ENCODE data around the gene IL12A.

IL12A gene

DNA sequence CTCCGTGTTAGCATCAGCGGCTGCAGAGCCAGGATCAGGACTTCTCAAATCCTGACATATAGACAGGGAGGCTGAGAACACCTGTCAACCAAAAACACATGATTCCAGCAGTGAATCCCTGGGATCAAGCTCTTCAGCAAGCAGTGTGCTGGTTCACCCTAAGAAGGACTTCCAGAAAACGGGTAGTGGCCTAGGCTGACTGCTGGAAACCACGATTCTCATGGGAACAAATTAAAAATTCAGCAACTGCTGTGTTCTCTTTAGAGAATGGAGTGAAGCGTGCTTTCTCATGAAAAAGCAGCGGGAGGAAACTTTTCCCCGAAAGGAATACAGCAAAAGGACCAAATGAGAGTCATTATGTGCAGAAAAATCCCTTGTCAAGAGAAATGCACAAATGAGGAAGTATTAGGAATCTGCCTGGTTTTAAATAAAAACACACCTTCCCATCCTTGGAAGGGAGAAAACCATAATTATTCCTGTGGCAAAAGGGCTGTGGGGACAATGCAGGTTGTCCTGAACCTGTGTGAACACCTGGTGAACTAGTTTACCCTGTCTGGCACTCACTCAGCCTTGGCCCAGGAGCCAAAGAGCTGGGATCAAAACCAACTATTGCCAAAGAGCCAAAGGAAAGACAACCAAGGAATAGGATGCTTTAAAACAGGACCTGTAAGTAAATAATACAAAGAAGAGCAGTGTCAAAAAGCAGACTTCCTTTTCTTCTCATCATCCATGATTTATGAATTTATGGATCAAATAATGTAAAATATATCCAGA is 13.4 kb downstream of the IL12A start:
- Histone ChIP-seq H3K27ac (no peak overlapping the region), H3K4me1 (ENCODE audit: control insufficient read depth in 1 of 2, insufficient read depth in 1 of 2, low read depth in 1 of 2, low read length in 1 of 2) (no peaks in the 10 kb centered on the region), H3K27me3 (no peaks in the 10 kb centered on the region), H3K4me3 (ENCODE audit: low read depth in 1 of 2, low read length in 1 of 2) (no peak overlapping the region), H3K36me3 (no peaks in the 10 kb centered on the region), H3K9me3 (no peaks in the 10 kb centered on the region)
- TF ChIP-seq, protein P1, sequence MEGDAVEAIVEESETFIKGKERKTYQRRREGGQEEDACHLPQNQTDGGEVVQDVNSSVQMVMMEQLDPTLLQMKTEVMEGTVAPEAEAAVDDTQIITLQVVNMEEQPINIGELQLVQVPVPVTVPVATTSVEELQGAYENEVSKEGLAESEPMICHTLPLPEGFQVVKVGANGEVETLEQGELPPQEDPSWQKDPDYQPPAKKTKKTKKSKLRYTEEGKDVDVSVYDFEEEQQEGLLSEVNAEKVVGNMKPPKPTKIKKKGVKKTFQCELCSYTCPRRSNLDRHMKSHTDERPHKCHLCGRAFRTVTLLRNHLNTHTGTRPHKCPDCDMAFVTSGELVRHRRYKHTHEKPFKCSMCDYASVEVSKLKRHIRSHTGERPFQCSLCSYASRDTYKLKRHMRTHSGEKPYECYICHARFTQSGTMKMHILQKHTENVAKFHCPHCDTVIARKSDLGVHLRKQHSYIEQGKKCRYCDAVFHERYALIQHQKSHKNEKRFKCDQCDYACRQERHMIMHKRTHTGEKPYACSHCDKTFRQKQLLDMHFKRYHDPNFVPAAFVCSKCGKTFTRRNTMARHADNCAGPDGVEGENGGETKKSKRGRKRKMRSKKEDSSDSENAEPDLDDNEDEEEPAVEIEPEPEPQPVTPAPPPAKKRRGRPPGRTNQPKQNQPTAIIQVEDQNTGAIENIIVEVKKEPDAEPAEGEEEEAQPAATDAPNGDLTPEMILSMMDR (IDR thresholded peaks at IDR 0.05), result no peak

DNA sequence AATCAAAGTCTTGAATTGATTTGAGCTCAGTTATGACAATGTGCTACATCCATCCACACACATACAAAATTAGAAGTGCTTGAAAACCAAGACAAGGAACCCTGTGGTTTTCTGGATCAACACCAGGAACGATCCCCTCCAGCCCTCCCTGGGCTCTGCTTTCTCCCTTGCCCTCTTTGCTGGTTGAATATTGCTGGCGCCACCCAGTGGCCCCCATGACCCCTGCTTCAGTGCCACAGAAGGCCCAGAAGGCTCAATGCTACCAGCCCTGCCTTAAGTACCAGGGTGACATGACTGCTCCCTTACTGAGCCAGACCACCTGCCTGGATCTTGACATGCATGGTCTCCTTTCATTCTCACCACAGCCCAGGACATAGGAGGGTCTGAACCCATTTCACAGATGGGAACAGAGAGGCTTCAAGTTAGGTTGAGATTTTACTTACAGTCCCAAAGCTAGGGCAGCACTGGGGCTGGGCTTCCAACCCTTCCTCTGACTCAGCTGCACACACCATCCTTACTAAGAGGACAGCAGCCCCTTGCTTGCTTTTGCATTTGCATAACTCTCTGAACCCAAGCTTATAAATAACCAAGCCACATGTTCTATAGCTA is 15.0 kb downstream of the IL12A start:
- Histone ChIP-seq H3K4me3 (ENCODE audit: low read depth in 1 of 2, low read length in 1 of 2) (no peak overlapping the region), H3K27me3 (no peaks in the 10 kb centered on the region), H3K36me3 (no peaks in the 10 kb centered on the region), H3K27ac (no peak overlapping the region), H3K9me3 (no peaks in the 10 kb centered on the region), H3K4me1 (ENCODE audit: control insufficient read depth in 1 of 2, insufficient read depth in 1 of 2, low read depth in 1 of 2, low read length in 1 of 2) (no peaks in the 10 kb centered on the region)
- TF ChIP-seq, protein P1 (IDR thresholded peaks at IDR 0.05), result no peak

DNA sequence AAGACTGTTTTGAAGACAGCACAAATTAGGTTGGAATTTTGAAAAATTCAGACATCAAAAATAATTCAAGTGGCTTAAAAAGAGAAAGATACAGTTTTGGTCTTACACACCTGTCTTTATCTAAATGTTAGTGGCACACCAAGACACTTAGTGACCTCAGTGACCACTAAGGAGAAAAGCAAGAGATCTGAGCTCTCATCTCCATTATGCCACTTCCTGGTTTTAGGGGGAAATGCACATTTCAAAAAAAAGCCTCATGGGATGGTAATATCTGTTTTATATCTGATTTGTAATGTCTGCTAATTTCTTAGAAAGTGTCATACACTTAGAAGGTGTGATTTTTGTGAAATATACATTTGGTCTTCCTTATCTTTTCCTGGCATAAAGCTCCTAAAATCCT is 16.4 kb downstream of the IL12A start:
- Histone ChIP-seq H3K27ac (no peak overlapping the region), H3K27me3 (no peaks in the 10 kb centered on the region), H3K36me3 (no peaks in the 10 kb centered on the region), H3K4me1 (ENCODE audit: control insufficient read depth in 1 of 2, insufficient read depth in 1 of 2, low read depth in 1 of 2, low read length in 1 of 2) (no peaks in the 10 kb centered on the region), H3K4me3 (ENCODE audit: low read depth in 1 of 2, low read length in 1 of 2) (no peak overlapping the region), H3K9me3 (no peaks in the 10 kb centered on the region)
- TF ChIP-seq, protein P1 (IDR thresholded peaks at IDR 0.05), result no peak

DNA sequence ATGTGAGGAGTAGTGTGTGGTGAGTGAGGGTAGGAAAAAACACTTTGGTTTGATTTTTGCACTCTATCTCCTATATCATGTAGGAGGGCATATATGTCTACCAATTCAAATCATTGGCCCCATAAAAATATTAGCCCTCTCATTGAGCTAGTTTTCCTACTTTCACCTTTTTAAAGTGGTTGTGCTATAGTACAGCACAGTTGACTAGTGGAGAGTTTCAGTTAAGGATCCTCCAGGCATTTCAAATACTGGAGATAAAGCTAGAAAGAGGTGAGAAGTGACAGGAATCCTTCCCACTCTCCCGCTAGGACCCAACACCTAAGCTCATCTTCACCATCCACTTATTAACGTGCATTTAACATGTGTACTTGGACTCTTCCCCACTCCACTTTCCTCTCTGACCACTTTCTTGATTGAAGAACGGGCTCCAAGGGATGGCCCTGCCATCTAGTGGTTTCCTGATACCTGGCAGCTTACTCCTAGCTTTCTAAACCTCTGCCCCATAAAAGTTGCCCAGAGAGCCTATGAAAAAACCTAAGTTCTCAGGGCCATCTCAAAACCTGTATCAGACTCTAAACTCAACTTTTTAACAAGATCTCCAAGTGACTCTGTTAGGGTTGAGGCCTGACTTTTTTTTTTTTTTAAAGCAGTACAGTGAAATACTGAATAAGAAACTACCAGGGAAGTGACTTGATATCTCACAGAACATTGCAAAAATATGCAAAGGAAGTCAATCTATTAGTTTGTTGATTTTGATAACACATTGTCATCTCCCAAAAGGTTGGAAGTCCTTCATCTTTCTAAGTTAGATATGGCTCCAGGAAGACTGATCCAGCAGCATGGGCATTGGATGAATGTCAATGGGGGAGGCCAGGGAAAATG is 17.9 kb downstream of the IL12A start:
- Histone ChIP-seq H3K4me1 (ENCODE audit: control insufficient read depth in 1 of 2, insufficient read depth in 1 of 2, low read depth in 1 of 2, low read length in 1 of 2) (no peaks in the 10 kb centered on the region), H3K27ac (no peak overlapping the region), H3K27me3 (no peaks in the 10 kb centered on the region), H3K9me3 (no peaks in the 10 kb centered on the region), H3K36me3 (no peaks in the 10 kb centered on the region), H3K4me3 (ENCODE audit: low read depth in 1 of 2, low read length in 1 of 2) (no peak overlapping the region)
- TF ChIP-seq, protein P1 (IDR thresholded peaks at IDR 0.05), result no peak

DNA sequence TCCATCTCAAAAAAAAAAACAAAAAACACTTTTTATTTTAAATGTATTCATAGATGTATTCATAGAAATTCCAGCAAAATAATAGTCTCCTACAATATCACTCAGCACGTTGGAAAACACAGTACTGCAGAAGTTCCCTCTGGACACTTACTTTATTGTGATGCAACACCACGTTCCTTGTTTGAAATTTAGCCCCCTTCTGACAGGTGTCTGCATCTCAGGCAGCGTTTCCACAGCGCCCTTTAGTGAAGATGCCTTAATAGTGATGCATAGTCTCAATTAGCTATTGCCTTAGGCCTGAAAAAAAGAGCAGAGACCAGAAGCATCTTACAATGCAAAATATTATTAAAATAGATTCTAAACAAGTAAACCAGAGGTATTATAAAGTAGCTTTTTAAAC is 20.3 kb downstream of the IL12A start:
- Histone ChIP-seq H3K27me3 (no peaks in the 10 kb centered on the region), H3K4me3 (ENCODE audit: low read depth in 1 of 2, low read length in 1 of 2) (no peak overlapping the region), H3K4me1 (ENCODE audit: control insufficient read depth in 1 of 2, insufficient read depth in 1 of 2, low read depth in 1 of 2, low read length in 1 of 2) (no peaks in the 10 kb centered on the region), H3K36me3 (no peaks in the 10 kb centered on the region), H3K27ac (no peak overlapping the region), H3K9me3 (no peaks in the 10 kb centered on the region)
- TF ChIP-seq, protein P1 (IDR thresholded peaks at IDR 0.05), result no peak

Data from neutrophil (primary cell).